KOPT-K1 (cell line): ENCODE measurements around the gene UMPS.

Experiments used
- H3K27ac ChIP-seq: fragments of 200-600 bp; sonication (generic); 2 replicates; pipeline ENCODE4 v1.5.1; 2016; ENCODE audit warnings: antibody characterized with exemption, mild to moderate bottlenecking, low read depth, low read length; ENCODE audit not compliant: poor library complexity, severe bottlenecking
- H3K36me3 ChIP-seq: fragments of 200-600 bp; sonication (generic); 2 replicates; pipeline ENCODE4 v1.5.1; 2017; ENCODE audit warnings: antibody characterized with exemption, mild to moderate bottlenecking, low read length, moderate library complexity; ENCODE audit not compliant: insufficient read depth
- H3K9me3 ChIP-seq: fragments of 200-600 bp; sonication (generic); 2 replicates; pipeline ENCODE4 v1.5.1; 2017; ENCODE audit warnings: antibody characterized with exemption, low read length, mild to moderate bottlenecking; ENCODE audit not compliant: insufficient read depth, poor library complexity, severe bottlenecking

The UMPS gene

GRCh38 chr3:124765197-124765840 is 35.1 kb downstream of the UMPS start:
- Histone ChIP-seq H3K9me3 (no peaks in the 10 kb centered on the region), H3K36me3 (no peaks in the 10 kb centered on the region), H3K27ac (no peak overlapping the region)

DNA sequence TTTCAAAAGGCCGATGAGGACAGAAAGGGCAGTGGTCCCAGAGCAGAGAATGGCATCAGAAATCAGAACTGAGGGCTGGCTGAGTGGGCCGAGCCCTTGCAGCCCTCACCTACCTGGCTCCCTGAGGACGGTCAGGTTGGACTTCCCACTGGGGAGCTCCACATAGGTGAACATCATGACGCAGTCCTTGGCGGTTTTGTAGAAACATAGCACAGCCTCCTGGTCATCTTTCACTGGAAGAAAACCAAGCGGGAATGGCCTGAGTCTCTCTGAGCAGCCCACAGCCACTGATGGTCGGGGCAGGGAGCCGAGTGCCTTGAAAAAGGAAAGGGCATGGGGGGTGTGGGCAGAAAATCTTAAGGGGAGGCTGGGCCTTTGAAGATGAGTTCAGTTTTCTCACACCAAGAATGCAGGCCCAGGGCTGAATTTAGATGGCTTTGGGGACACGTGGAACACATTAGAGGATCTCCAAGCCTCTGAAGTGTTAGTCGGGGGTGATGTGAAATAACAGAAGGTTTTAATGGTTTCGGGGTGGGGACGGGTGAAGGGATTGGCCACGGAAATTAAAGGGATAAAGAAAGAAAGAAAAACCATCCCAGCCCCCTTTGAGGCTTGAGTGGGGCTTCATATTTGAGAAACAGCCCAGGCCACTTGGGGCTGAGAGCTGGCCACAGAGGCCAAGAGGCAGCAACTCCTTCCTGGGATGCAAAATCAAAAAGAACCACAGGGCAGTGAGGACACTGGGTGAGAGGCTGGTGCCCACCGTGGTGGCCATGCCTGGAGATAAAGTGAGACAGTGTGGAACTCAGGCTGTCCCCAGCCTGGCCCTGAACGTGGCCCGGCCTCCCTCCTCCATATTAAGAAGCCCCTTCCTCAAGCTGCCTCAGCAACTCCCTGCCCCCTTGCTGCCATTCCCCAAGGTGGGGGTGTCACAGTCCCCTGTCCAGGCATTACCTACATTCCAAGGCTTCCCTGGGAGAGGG is 36.2 kb downstream of the UMPS start:
- H3K9me3 ChIP-seq: no peaks in the 10 kb centered on the region
- H3K27ac ChIP-seq: no peak overlapping the region
- H3K36me3 ChIP-seq: no peaks in the 10 kb centered on the region

GRCh38 chr3:124767264-124767663 is 37.0 kb downstream of the UMPS start:
- no peak overlapping the region for H3K27ac ChIP-seq
- no peaks in the 10 kb centered on the region for H3K36me3 ChIP-seq
- no peaks in the 10 kb centered on the region for H3K9me3 ChIP-seq

GRCh38 chr3:124767691-124768090 is 37.4 kb downstream of the UMPS start:
- Histone ChIP-seq H3K27ac (no peak overlapping the region), H3K9me3 (no peaks in the 10 kb centered on the region), H3K36me3 (no peaks in the 10 kb centered on the region)

GRCh38 chr3:124768812-124769211 is 38.6 kb downstream of the UMPS start:
- H3K27ac ChIP-seq: no peak overlapping the region
- H3K36me3 ChIP-seq: no peaks in the 10 kb centered on the region
- H3K9me3 ChIP-seq: no peaks in the 10 kb centered on the region

GRCh38 chr3:124769462-124769861 is 39.2 kb downstream of the UMPS start:
- H3K36me3 ChIP-seq: no peaks in the 10 kb centered on the region

GRCh38 chr3:124770336-124771082 is 40.3 kb downstream of the UMPS start:
- Histone ChIP-seq H3K9me3 (no peaks in the 10 kb centered on the region), H3K27ac (no peak overlapping the region), H3K36me3 (no peaks in the 10 kb centered on the region)

More at GRCh38 chr3:124769462-124769861, 39.2 kb downstream of the UMPS start:
- Histone ChIP-seq H3K27ac (no peak overlapping the region), H3K9me3 (no peaks in the 10 kb centered on the region)

GRCh38 chr3:124771083-124771445 is 40.8 kb downstream of the UMPS start:
- Histone ChIP-seq H3K36me3 (no peaks in the 10 kb centered on the region), H3K27ac (no peak overlapping the region), H3K9me3 (no peaks in the 10 kb centered on the region)

GRCh38 chr3:124772081-124772831 is 42.0 kb downstream of the UMPS start:
- Histone ChIP-seq H3K27ac (no peak overlapping the region), H3K9me3 (no peaks in the 10 kb centered on the region), H3K36me3 (no peaks in the 10 kb centered on the region)

DNA sequence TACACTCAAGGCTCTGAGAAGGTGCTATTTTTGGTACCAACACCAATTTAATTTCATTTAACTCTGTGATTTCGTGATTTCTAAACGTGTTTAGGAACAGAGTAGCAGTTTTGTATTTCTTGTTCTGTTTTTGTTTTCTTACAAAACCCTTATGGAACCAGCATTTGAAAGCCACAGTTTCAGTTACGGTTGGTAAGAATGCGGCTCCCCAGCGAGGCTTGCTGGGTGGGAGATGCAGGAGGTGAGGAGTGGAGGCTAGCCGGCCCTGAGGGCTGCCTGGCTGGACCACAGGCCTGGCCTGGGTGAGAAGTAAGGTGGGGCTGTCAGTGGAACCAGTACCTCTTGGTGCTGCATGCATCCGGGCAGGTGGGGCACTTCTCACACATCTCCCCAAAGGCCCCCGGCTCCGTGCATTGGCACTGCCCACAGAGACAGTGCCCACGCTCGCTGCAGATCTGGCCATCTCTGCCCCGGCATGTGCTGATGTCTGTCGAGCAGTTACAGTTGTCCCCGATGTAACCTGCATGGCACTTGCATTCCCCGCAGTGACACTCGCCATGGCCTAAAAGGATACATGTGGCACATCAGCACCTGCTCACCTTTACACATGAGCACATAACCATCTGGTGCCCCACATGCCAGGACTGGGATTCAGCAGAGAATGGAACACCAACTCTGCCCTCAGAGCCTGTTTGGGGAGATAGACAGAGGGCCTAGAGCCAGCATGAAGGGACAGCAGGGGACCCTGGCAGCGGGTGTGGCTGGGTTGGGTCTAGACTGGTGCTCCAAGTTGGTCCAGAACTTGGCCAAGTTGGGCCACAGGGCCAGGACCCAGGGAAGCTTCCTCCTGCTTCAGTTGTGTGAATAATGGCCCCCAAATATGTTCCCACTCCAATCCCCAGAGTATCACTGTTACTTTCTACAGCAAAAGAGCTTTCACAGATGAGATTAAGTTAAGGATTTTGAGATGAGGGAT is 43.4 kb downstream of the UMPS start:
- Histone ChIP-seq H3K9me3 (no peaks in the 10 kb centered on the region), H3K27ac (no peak overlapping the region), H3K36me3 (no peaks in the 10 kb centered on the region)

DNA sequence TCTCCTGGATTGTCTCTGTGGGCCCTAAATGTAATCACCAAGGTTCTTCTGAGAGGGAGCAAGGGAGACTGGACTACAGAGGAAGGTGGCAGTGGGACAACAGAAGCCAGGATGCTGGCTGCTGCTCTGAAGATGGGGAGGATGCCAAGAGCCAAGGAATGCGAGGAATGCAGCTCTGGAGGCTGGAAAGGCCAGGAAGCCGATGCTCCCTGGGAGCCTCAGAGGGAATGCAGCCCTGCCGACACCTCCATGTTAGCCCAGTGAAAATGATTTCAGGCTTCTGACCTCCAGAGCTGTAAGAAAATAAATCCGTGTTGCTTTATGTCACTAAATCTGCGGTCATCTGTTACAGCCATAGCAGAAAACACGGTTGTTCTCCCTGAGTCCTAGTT is 44.1 kb downstream of the UMPS start:
- H3K27ac ChIP-seq: no peak overlapping the region
- H3K36me3 ChIP-seq: no peaks in the 10 kb centered on the region
- no peaks in the 10 kb centered on the region for H3K9me3 ChIP-seq

- Histone ChIP-seq H3K9me3 (no peaks in the 10 kb centered on the region), H3K27ac (no peak overlapping the region), H3K36me3 (no peaks in the 10 kb centered on the region)
Observed at GRCh38 chr3:124774841-124775402, 44.7 kb downstream of the UMPS start.

GRCh38 chr3:124775877-124776276 is 45.6 kb downstream of the UMPS start:
- no peak overlapping the region for H3K27ac ChIP-seq
- no peaks in the 10 kb centered on the region for H3K36me3 ChIP-seq
- H3K9me3 ChIP-seq: no peaks in the 10 kb centered on the region
